22Rv1 (cell line): ENCODE data around the gene ARHGAP45.

ENCODE experiments used
- ZFX ChIP-seq: fragments of 450-650 bp; IDR thresholded peaks from 2 replicates; pipeline ENCODE4 v1.6.1; 2017; ENCODE audit warnings: antibody characterized with exemption, borderline replicate concordance
- TF ChIP-seq, protein P1 (sequence below): fragments of 450-650 bp; IDR thresholded peaks from 2 replicates; pipeline ENCODE4 v1.5.1; 2017; ENCODE audit warnings: mild to moderate bottlenecking

- TF ChIP-seq, protein P1, sequence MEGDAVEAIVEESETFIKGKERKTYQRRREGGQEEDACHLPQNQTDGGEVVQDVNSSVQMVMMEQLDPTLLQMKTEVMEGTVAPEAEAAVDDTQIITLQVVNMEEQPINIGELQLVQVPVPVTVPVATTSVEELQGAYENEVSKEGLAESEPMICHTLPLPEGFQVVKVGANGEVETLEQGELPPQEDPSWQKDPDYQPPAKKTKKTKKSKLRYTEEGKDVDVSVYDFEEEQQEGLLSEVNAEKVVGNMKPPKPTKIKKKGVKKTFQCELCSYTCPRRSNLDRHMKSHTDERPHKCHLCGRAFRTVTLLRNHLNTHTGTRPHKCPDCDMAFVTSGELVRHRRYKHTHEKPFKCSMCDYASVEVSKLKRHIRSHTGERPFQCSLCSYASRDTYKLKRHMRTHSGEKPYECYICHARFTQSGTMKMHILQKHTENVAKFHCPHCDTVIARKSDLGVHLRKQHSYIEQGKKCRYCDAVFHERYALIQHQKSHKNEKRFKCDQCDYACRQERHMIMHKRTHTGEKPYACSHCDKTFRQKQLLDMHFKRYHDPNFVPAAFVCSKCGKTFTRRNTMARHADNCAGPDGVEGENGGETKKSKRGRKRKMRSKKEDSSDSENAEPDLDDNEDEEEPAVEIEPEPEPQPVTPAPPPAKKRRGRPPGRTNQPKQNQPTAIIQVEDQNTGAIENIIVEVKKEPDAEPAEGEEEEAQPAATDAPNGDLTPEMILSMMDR: no peak
- no peak for TF ChIP-seq ZFX
Measured at GRCh38 chr19:1065606-1066109, 1.3 kb upstream of the ARHGAP45 start.
